Heart left ventricle (tissue), 13 donors: ENCODE results near the gene OTOGL.

ENCODE experiments used
- CTCF ChIP-seq, 12 donors: fragments of 200-600 bp; sonication (generic) in 4 of 12; IDR thresholded peaks; one replicate each; pipeline versions ENCODE4 v1.5.0 to v1.8.0; 2018 to 2022; ENCODE audit warnings: antibody characterized with exemption in 12 of 12, mild to moderate bottlenecking in 5 of 12
- POLR2A ChIP-seq, 2 donors: fragments of 450-650 bp; IDR thresholded peaks; one replicate each; pipeline ENCODE4 v1.6.1; 2017; ENCODE audit warnings: antibody characterized with exemption in 2 of 2, mild to moderate bottlenecking in 2 of 2, moderate library complexity in 2 of 2
- donor health status: ischemic (EF 13 %, LVEDD 7.1; RV severe dilation, severe dysfunction).
- donor health status: DM: no; HTN: yes; CAD: no.
- donor health status: DM: no; HTN: no; CAD: no.
- donor health status: ischemic (EF 25% LVEDD 6.9; RV normal size, moderate dysfunction).
- donor health status: ischemic (EF 25% LVEDD 5.7; RV mildly dilated, moderate dysfunction).
- donor health status: ischemic (EF 35%, LVEDD 5.7; RV mildly dilated, moderate dysfunction).
- donor health status: nonischemic (EF 11% LVEDD 7.7; RV severe dilation, severe dysfunction).
- donor health status: DM: yes; HTN: yes; CAD: no.
- donor health status: PGD.
- donor health status: ischemic (EF 29% LVEDD 5.4; RV normal size, mild dysfunction).
- donor health status: nonischemic (EF 23%, LVEDD 6.1; RV moderate dilation, normal function).

GRCh38 chr12:80143537-80143936, 44.2 kb downstream of the OTOGL start:
- TF ChIP-seq CTCF (IDR thresholded peaks at IDR 0.05) (no peak), POLR2A (IDR thresholded peaks at IDR 0.05) (no peak)
